ENCODE measurements around the gene CDC42BPA.
"Not testable (repeated sequence)": the region's sequence is repeated elsewhere in the genome, so short reads cannot be mapped to it uniquely, and the experiment has no call there.

The CDC42BPA gene

GRCh38 chr1:227305894-227306626 is 12.2 kb downstream of the CDC42BPA start:
- no peak for DNase-seq

- no peak for DNase-seq
Measured at GRCh38 chr1:227304665-227305064, 13.6 kb downstream of the CDC42BPA start.

- no peak for DNase-seq
Measured at GRCh38 chr1:227303662-227304061, 14.6 kb downstream of the CDC42BPA start.

GRCh38 chr1:227300682-227301081 is 17.6 kb downstream of the CDC42BPA start:
- DNase-seq = no peak

- no peak for DNase-seq
Measured at GRCh38 chr1:227299688-227300087, 18.6 kb downstream of the CDC42BPA start.

- no peak for DNase-seq
Measured at GRCh38 chr1:227299241-227299627, 19.1 kb downstream of the CDC42BPA start.

GRCh38 chr1:227298512-227299240 is 19.6 kb downstream of the CDC42BPA start:
- DNase-seq = no peak

- no peak for DNase-seq
Measured at GRCh38 chr1:227297073-227297793, 21.1 kb downstream of the CDC42BPA start.

GRCh38 chr1:227295609-227296008 is 22.7 kb downstream of the CDC42BPA start:
- DNase-seq = no peak

- no peak for DNase-seq
Measured at GRCh38 chr1:227285745-227286144, 32.5 kb downstream of the CDC42BPA start.

- no peak for DNase-seq
Measured at GRCh38 chr1:227281371-227281770, 36.9 kb downstream of the CDC42BPA start.

- no peak for DNase-seq
Measured at GRCh38 chr1:227280836-227281235, 37.5 kb downstream of the CDC42BPA start.

GRCh38 chr1:227276156-227276693 is 42.1 kb downstream of the CDC42BPA start:
- not testable (repeated sequence) for DNase-seq

GRCh38 chr1:227273557-227273956 is 44.7 kb downstream of the CDC42BPA start:
- DNase-seq = no peak

- DNase-seq = no peak
Measured at GRCh38 chr1:227272428-227272827, 45.9 kb downstream of the CDC42BPA start.

- DNase-seq = no peak
Measured at GRCh38 chr1:227270554-227270953, 47.7 kb downstream of the CDC42BPA start.

GRCh38 chr1:227268943-227269342 is 49.3 kb downstream of the CDC42BPA start:
- DNase-seq = no peak

GRCh38 chr1:227265891-227266290 is 52.4 kb downstream of the CDC42BPA start:
- DNase-seq = no peak

- no peak for DNase-seq
Measured at GRCh38 chr1:227263869-227264268, 54.4 kb downstream of the CDC42BPA start.

- no peak for DNase-seq
Measured at GRCh38 chr1:227261501-227261900, 56.8 kb downstream of the CDC42BPA start.

- DNase-seq = no peak
Measured at GRCh38 chr1:227260433-227260832, 57.9 kb downstream of the CDC42BPA start.

- no peak for DNase-seq
Measured at GRCh38 chr1:227257964-227258363, 60.3 kb downstream of the CDC42BPA start.

- DNase-seq = no peak
Measured at GRCh38 chr1:227255086-227255732, 63.1 kb downstream of the CDC42BPA start.

All from CD4-positive, alpha-beta T cell treated with Interleukin-6 for 4 hours (primary cell).